Lower leg skin (tissue), 4 donors: ENCODE measurements around the gene PROZ. TPM values are rescaled to one million over a fixed set of nuclear protein-coding genes. Genes with fewer than 3 reads are reported as not detected.

Source experiments
- DNase-seq, 2 donors: peaks; one replicate each; pipeline ENCODE4 v3.0.0-alpha.2; 2019; ENCODE audit warnings: low spot score in 2 of 2
- H3K4me3 ChIP-seq: fragments of 200-600 bp; sonication (generic); 2 replicates; pipeline ENCODE4 v1.5.1; 2017; ENCODE audit warnings: mild to moderate bottlenecking, low read depth; ENCODE audit not compliant: poor library complexity, severe bottlenecking
- POLR2A ChIP-seq, 2 donors: fragments of 450-650 bp; IDR thresholded peaks; one replicate each; pipeline ENCODE4 v1.6.1; 2016 to 2017; ENCODE audit warnings: antibody characterized with exemption in 2 of 2, mild to moderate bottlenecking in 1 of 2, moderate library complexity in 1 of 2
- WGBS, 2 donors: methylation state at CpG; one replicate each; pipeline ENCODE4 v1.1.5; 2018; 5-methylcytosine and 5-hydroxymethylcytosine counted together
- intact Hi-C: fragments of 100-400 bp; cut with DNase I; formaldehyde crosslinking; loops from one replicate; pipeline ENCODE4 v1.15.0; 2023; ENCODE audit warnings: low total_unique reads
- total RNA-seq, 4 donors: library from RNA; depleted of rRNA; stranded (reverse); fragments of >200 nt; gene quantifications; one replicate each; pipeline ENCODE4 v1.1.0, GENCODE V29; 2016
- TF ChIP-seq, protein P1 (sequence below), 3 donors: fragments of 450-650 bp; IDR thresholded peaks; one replicate each; pipeline ENCODE4 v1.5.1; 2016; ENCODE audit warnings: antibody characterized with exemption in 3 of 3, mild to moderate bottlenecking in 3 of 3, moderate library complexity in 2 of 3

The PROZ gene
- total RNA-seq, 4 donors from 2014 or later = not detected

DNA sequence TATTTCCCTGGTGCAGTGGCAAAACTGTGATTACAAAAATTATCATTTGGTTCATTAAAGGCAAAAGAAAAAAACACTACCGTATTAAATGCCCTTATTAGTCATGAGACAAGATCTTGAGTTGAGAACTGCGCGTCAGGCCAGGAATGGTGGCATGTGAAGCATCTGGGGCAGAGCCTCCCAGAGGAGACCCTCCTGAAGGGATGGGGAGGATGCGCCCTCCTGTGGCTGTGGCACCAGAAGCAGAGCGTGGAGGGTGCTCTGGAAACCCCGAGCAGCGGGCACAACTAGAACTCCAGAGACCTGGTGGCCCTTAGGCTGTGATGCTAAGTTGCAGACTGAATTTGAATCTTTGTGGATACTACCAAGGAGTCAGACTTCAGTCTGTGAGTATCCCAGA, 62.4 kb downstream of the PROZ start:
- WGBS, 2 donors = 92 to 94% methylated on average over 7 of the region's 7 CpGs
- no peak for TF ChIP-seq POLR2A (IDR thresholded peaks at IDR 0.05)
- TF ChIP-seq, protein P1, sequence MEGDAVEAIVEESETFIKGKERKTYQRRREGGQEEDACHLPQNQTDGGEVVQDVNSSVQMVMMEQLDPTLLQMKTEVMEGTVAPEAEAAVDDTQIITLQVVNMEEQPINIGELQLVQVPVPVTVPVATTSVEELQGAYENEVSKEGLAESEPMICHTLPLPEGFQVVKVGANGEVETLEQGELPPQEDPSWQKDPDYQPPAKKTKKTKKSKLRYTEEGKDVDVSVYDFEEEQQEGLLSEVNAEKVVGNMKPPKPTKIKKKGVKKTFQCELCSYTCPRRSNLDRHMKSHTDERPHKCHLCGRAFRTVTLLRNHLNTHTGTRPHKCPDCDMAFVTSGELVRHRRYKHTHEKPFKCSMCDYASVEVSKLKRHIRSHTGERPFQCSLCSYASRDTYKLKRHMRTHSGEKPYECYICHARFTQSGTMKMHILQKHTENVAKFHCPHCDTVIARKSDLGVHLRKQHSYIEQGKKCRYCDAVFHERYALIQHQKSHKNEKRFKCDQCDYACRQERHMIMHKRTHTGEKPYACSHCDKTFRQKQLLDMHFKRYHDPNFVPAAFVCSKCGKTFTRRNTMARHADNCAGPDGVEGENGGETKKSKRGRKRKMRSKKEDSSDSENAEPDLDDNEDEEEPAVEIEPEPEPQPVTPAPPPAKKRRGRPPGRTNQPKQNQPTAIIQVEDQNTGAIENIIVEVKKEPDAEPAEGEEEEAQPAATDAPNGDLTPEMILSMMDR (IDR thresholded peaks at IDR 0.05) = no peak
- DNase-seq = no peak
- H3K4me3 ChIP-seq = no peak overlapping the region
- intact Hi-C loops = no loop called here

Other genes with a start within 250 kb of the PROZ start
- 10 to 100 TPM; 46.5 to 89.7 (median 55.0) TPM for gene MCF2L, start 189.4 kb upstream of the PROZ start, total RNA-seq
- under 1 TPM in 1 of 4 donors, not detected in 3; 0.13 TPM for gene F7, start 52.9 kb upstream of the PROZ start, total RNA-seq
- gene F10, start 35.8 kb upstream of the PROZ start, total RNA-seq = 10 to 100 TPM in 1 of 4 donors, 1 to 10 TPM in 3; 6.5 to 31.0 (median 9.3) TPM
- 10 to 100 TPM; 28.0 to 44.2 (median 40.3) TPM for gene PCID2, start 50.0 kb downstream of the PROZ start, total RNA-seq
- gene CUL4A, start 51.0 kb downstream of the PROZ start, total RNA-seq = 100 to 1,000 TPM in 3 of 4 donors, 10 to 100 TPM in 1; 80.7 to 146 (median 105) TPM
- 100 to 1,000 TPM; 198 to 240 (median 209) TPM for gene LAMP1, start 138.6 kb downstream of the PROZ start, total RNA-seq
- gene GRTP1, start 205.5 kb downstream of the PROZ start, total RNA-seq = 10 to 100 TPM; 23.8 to 38.1 (median 30.3) TPM